ENCODE results near the gene GCNT3.
"Not testable (repeated sequence)": the region's sequence is repeated elsewhere in the genome, so short reads cannot be mapped to it uniquely, and the experiment has no call there.

GCNT3 gene

GRCh38 chr15:59615661-59616060 lies 4.1 kb downstream of the GCNT3 start:
- DNase-seq (ENCODE audit: extremely low read depth in 1 of 2, low read depth in 1 of 2) = no peak

GRCh38 chr15:59616379-59616778 lies 4.8 kb downstream of the GCNT3 start:
- DNase-seq (ENCODE audit: extremely low read depth in 1 of 2, low read depth in 1 of 2) = no peak

DNA sequence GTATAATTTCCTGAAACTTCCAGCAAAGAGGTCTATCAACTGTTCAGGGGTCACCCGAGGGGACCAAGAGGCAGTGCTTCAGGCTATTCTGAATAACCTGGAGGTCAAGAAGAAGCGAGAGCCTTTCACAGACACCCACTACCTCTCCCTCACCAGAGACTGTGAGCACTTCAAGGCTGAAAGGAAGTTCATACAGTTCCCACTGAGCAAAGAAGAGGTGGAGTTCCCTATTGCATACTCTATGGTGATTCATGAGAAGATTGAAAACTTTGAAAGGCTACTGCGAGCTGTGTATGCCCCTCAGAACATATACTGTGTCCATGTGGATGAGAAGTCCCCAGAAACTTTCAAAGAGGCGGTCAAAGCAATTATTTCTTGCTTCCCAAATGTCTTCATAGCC lies 6.8 kb downstream of the GCNT3 start:
- DNase-seq (ENCODE audit: extremely low read depth in 1 of 2, low read depth in 1 of 2) = no peak

- peak; percentile 33 to 52 for DNase-seq (ENCODE audit: extremely low read depth in 1 of 2, low read depth in 1 of 2)
Observed at GRCh38 chr15:59622289-59622688, 10.7 kb downstream of the GCNT3 start.

DNA sequence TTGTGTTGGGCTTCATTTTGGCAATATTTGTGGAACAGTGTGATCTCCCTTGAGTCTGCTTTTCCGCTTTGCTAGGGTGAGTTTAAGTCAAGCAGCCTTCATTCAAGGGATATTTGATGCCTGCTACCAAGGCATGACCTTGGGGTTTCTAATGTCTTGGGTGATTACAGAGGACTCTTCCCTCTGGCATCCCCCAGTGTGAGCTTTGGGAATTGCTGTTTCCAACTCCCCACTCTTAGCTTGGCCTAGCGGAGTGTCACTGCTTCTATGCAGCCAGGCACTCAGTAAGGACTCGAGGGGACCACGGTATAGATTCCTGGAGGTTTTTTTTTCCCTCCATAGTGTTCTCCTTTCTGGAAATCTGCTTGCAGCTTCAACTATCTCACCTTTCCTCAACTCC lies 21.1 kb downstream of the GCNT3 start:
- DNase-seq (ENCODE audit: extremely low read depth in 1 of 2, low read depth in 1 of 2) = no peak

DNA sequence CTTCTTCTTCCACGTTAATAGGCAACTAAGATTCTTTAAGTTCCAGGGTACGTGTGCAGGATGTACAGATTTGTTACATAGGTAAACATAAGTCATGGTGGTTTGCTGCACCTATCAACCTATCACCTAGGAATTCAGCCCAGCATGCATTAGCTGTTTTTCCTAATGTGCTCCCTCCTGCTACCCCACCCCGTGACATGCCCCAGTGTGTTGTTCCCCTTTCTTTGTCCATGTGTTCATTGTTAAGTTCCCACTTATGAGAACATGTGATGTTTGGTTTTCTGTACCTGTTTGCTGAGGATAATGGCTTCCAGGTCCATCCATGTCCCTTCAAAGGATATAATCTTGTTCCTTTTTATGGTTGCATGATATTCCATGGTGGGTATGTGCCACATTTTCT lies 24.6 kb downstream of the GCNT3 start:
- no peak for DNase-seq (ENCODE audit: extremely low read depth in 1 of 2, low read depth in 1 of 2)

DNA sequence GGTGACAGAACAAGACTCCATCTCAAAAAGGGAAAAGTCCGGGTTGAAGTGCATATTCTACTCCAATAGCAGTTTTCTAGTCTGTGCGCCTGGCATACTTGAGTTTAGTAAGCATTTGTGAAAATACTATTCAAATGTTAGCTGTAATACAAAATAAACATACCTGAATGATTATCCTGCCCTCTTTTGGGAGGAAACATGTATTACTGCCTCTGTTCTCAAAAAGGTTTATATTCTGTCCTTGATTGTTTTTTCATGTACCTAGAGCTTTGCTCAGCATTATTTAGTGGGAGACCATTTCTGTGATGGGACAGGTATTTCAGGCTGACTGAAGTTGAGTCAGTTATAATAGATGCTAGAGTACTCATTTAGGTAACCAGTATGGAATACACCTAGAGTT lies 25.9 kb downstream of the GCNT3 start:
- DNase-seq (ENCODE audit: extremely low read depth in 1 of 2, low read depth in 1 of 2) = not testable (repeated sequence)

- no peak for DNase-seq (ENCODE audit: extremely low read depth in 1 of 2, low read depth in 1 of 2)
Observed at GRCh38 chr15:59642351-59642750, 30.8 kb downstream of the GCNT3 start.

DNA sequence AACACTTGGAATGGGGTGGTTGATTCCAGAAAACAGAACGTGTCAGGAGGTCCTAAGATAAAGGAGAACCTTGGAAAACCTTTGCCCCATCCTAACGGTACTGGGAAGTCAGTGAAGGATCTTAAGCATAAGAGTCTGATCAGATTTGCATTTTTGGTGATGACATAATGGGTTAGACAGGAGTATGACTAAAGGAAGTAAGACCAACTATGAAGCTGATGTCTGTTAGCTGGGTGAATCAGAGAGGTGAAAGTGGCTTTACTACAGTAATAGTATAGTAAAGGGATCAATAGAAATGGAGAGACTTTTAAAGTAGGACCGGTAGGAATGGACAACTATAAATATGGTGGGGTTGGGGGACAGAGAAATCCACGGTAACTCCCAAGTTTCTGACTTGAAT lies 33.2 kb downstream of the GCNT3 start:
- DNase-seq (ENCODE audit: extremely low read depth in 1 of 2, low read depth in 1 of 2) = no peak

DNA sequence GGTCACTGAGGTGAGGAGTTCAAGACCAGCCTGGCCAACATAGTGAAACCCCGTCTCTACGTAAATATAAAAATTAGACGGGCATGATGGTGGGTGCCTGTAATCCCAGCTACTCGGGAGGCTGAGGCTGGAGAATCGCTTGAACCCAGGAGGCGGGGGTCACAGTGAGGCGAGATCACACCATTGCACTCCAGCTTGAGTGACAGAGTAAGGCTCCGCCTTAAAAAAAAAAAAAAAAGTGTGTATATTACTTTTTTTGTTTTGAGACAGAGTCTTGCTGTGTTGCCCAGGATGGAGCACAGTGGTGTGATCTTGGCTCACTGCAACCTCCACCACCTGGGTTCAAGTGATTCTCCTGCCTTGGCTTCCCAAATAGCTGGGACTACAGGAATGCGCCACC lies 34.2 kb downstream of the GCNT3 start:
- not testable (repeated sequence) for DNase-seq (ENCODE audit: extremely low read depth in 1 of 2, low read depth in 1 of 2)

- no peak for DNase-seq (ENCODE audit: extremely low read depth in 1 of 2, low read depth in 1 of 2)
Observed at GRCh38 chr15:59646277-59646676, 34.7 kb downstream of the GCNT3 start.

- DNase-seq (ENCODE audit: extremely low read depth in 1 of 2, low read depth in 1 of 2) = no peak
Observed at GRCh38 chr15:59647085-59647484, 35.5 kb downstream of the GCNT3 start.

- no peak for DNase-seq (ENCODE audit: extremely low read depth in 1 of 2, low read depth in 1 of 2)
Observed at GRCh38 chr15:59649603-59650002, 38.0 kb downstream of the GCNT3 start.

- DNase-seq (ENCODE audit: extremely low read depth in 1 of 2, low read depth in 1 of 2) = no peak
Observed at GRCh38 chr15:59654046-59654445, 42.5 kb downstream of the GCNT3 start.

- peak; percentile 92 to 94 for DNase-seq (ENCODE audit: extremely low read depth in 1 of 2, low read depth in 1 of 2)
Observed at GRCh38 chr15:59656897-59657634, 45.5 kb downstream of the GCNT3 start, which contains the start of gene GTF2A2. GTF2A2 (minus strand) TSS chr15:59657515; CDS start chr15:59652277, 5,238 bp downstream.

- no peak for DNase-seq (ENCODE audit: extremely low read depth in 1 of 2, low read depth in 1 of 2)
Observed at GRCh38 chr15:59657635-59658125, 46.1 kb downstream of the GCNT3 start.

GRCh38 chr15:59659366-59659765 lies 47.8 kb downstream of the GCNT3 start:
- no peak for DNase-seq (ENCODE audit: extremely low read depth in 1 of 2, low read depth in 1 of 2)

- no peak for DNase-seq (ENCODE audit: extremely low read depth in 1 of 2, low read depth in 1 of 2)
Observed at GRCh38 chr15:59662260-59662659, 50.7 kb downstream of the GCNT3 start.

- no peak for DNase-seq (ENCODE audit: extremely low read depth in 1 of 2, low read depth in 1 of 2)
Observed at GRCh38 chr15:59668556-59668955, 57.0 kb downstream of the GCNT3 start.
